Fibroblast of villous mesenchyme (primary cell): ENCODE results near the gene U2SURP. TPM values are rescaled to one million over a fixed set of nuclear protein-coding genes. Genes with fewer than 3 reads are reported as not detected.

Experiments
- DNase-seq: peaks from one replicate; pipeline ENCODE4 v3.0.0-alpha.2; 2010; ENCODE audit warnings: low read depth
- H3K4me3 ChIP-seq: 2 replicates; pipeline ENCODE4 v1.5.1; 2011; ENCODE audit warnings: low read depth, mild to moderate bottlenecking, low read length
- CTCF ChIP-seq: IDR thresholded peaks from 2 replicates; pipeline ENCODE4 v1.5.1; 2012; ENCODE audit warnings: low read depth, mild to moderate bottlenecking, low read length; ENCODE audit not compliant: insufficient read depth
- total RNA-seq: library from RNA; depleted of rRNA; stranded (reverse); fragments of >200 nt; gene quantifications from 2 replicates; pipeline ENCODE4 v1.2.3, GENCODE V29; 2012

The U2SURP gene
- total RNA-seq, 1 donor, result 86.4 TPM

GRCh38 chr3:142976621-142977398, 24.6 kb upstream of the U2SURP start:
- H3K4me3 ChIP-seq, result no peak overlapping the region
- peak; percentile 87 for DNase-seq
- no peak for TF ChIP-seq CTCF

DNA sequence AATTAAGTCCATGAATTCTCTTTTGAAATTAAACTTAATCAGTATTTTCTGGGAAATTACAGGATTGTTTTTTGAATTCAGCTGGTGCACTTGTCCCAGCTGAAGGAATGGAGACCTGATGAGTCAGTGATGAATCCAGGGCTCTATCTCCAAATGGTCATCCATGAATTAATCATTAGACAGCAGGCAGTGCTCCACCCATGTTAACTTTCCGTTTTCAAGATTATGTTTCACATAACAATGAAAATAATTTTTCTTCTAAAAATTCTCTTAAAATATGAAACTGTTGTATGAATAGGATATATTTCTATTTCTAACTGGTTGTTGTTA, 24.0 kb upstream of the U2SURP start:
- no peak overlapping the region for H3K4me3 ChIP-seq
- no peak for DNase-seq
- no peak for TF ChIP-seq CTCF

- peak; percentile 3 for TF ChIP-seq CTCF
- no peak for DNase-seq
- no peak overlapping the region for H3K4me3 ChIP-seq
Measured at GRCh38 chr3:142981108-142981507, 20.3 kb upstream of the U2SURP start.

DNA sequence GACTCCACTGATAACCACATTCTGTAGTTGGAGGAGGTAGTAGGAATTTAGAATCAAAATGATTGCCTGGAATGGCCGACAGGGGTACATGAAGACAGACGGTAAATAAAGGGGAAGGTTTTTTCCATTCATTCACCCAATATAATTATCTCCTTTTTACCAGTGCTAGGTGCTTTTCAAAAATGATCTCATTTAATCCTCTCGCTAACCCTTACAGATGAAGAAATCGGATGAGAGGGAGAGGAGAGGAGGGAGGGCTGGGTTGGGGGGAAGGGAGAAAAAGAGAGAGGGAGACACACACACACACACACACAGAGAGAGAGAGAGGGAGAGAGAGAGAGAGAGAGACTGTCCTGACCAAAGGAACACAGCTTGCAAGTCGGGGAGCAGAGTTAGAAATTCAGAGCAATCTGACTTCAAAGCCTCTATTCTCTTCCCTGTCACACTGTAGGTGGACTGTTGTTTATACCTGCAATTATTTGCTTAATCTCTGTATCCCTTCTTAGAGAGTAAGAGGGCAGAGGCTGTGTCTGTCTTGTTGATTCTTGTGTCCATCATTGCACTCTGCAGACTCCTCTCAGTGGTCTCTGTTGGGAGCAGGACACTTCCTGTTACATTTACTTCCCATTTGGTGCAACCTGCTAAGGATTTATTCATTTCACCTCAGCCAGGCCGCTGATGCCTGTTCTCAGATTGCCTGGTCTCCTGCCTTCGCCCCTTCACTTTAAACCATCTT, 19.2 kb upstream of the U2SURP start:
- DNase-seq, result no peak
- H3K4me3 ChIP-seq, result no peak overlapping the region
- no peak for TF ChIP-seq CTCF

- no peak for TF ChIP-seq CTCF
- H3K4me3 ChIP-seq, result no peak overlapping the region
- no peak for DNase-seq
Measured at GRCh38 chr3:142983318-142983717, 18.1 kb upstream of the U2SURP start.

DNA sequence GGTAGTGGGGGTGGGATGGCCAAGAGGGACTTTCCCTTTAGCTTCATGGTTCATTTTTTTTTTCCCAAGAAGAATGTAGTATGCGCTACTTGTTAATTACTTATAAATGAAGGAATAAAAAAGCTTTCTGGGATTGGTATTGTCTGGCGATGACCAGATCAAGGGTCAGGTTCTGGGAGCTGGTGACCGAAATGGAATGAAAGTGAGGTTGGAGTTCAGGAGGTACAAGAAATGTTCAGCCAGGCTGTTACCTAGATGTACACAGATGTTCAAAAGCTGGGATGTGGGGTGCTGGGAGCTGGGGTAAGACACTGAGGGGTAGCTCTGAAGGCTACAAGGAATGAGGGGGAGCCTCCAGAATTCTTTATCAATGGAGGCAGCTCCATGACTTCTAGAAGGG, 17.1 kb upstream of the U2SURP start:
- no peak overlapping the region for H3K4me3 ChIP-seq
- no peak for DNase-seq
- no peak for TF ChIP-seq CTCF
